Transverse colon (tissue), 4 donors: ENCODE data around the gene DCK. TPM values are rescaled to one million over a fixed set of nuclear protein-coding genes. Genes with fewer than 3 reads are reported as not detected.

Source experiments
- DNase-seq: peaks from one replicate; pipeline ENCODE4 v3.0.0-alpha.2; 2019
- H3K27ac ChIP-seq, 4 donors: fragments of 200-600 bp; sonication (generic); 2 replicates each; pipeline ENCODE4 v1.5.1; 2016 to 2018; ENCODE audit warnings: inconsistent platforms in 4 of 4
- H3K27me3 ChIP-seq: fragments of 200-600 bp; sonication (generic); 2 replicates; pipeline ENCODE4 v1.5.1; 2017; ENCODE audit warnings: inconsistent platforms
- H3K36me3 ChIP-seq, 4 donors: fragments of 200-600 bp; sonication (generic); 2 replicates each; pipeline ENCODE4 v1.5.1; 2017 to 2019; ENCODE audit warnings: inconsistent platforms in 4 of 4
- H3K4me1 ChIP-seq, 4 donors: fragments of 200-600 bp; sonication (generic); 2 replicates each; pipeline ENCODE4 v1.5.1; 2017 to 2020; ENCODE audit warnings: inconsistent platforms in 4 of 4
- H3K4me3 ChIP-seq, 4 donors: fragments of 200-600 bp; sonication (generic); 1 replicate in 1 of 4; 2 replicates in 3 of 4; pipeline versions ENCODE4 v1.5.1 to v1.6.1; 2017 to 2019; ENCODE audit warnings: inconsistent platforms in 4 of 4
- H3K9me3 ChIP-seq, 2 donors: fragments of 200-600 bp; sonication (generic); 2 replicates each; pipeline ENCODE4 v1.5.1; 2017 to 2019; ENCODE audit warnings: inconsistent platforms in 2 of 2
- CTCF ChIP-seq, 5 experiments: fragments of 200-600 bp in 3 of 5; fragments of 450-650 bp in 2 of 5; sonication (generic) in 3 of 5; IDR thresholded peaks; 1 replicate in 2 of 5; 2 replicates in 3 of 5; pipeline ENCODE4 v1.5.1; 2016 to 2017; ENCODE audit warnings: antibody characterized with exemption in 5 of 5, inconsistent platforms in 3 of 5, mild to moderate bottlenecking in 2 of 5, moderate library complexity in 1 of 5
- EP300 ChIP-seq: sonication (generic); formaldehyde crosslinking; IDR thresholded peaks from one replicate; pipeline ENCODE4 v1.6.1; 2017; ENCODE audit warnings: antibody characterized with exemption, low read depth
- POLR2A ChIP-seq: fragments of 450-650 bp; IDR thresholded peaks from one replicate; pipeline ENCODE4 v1.6.1; 2016; ENCODE audit warnings: antibody characterized with exemption, mild to moderate bottlenecking, moderate library complexity
- POLR2AphosphoS5 ChIP-seq, 3 donors: sonication (generic); formaldehyde crosslinking; IDR thresholded peaks; one replicate each; pipeline ENCODE4 v1.6.1; 2016; ENCODE audit warnings: antibody characterized with exemption in 3 of 3
- WGBS, 2 donors: methylation state at CpG; one replicate each; pipeline ENCODE4 v1.1.5; 2018; ENCODE audit warnings: low coverage in 1 of 2; 5-methylcytosine and 5-hydroxymethylcytosine counted together
- in situ Hi-C, 4 donors: fragments of 200-750 bp; cut with MboI; loops; one replicate each; pipeline versions ENCODE4 v1.15.0 to v1.15.1; 2017; ENCODE audit warnings: low sequenced_read_pairs in 3 of 4, low pct_ligation_motif_present in 1 of 4, low pct_unique_long_range_greater_than_20kb in 1 of 4
- intact Hi-C: fragments of 100-400 bp; cut with DNase I; formaldehyde crosslinking; loops from one replicate; pipeline ENCODE4 v1.15.1; 2023; ENCODE audit warnings: low total_unique reads
- total RNA-seq, 4 donors: library from RNA; depleted of rRNA; stranded (reverse); fragments of >200 nt; gene quantifications; one replicate each; pipeline ENCODE4 v1.1.0, GENCODE V29; 2016

Gene DCK
- total RNA-seq, 4 donors from 2014 or later: 6.0 to 18.1 (median 15.9) TPM

- H3K4me3 ChIP-seq: no peak overlapping the region
- no peak for DNase-seq
- intact Hi-C loops (no loop called here), in situ Hi-C loops (loop anchor here in 1 of 4 donors (25.0 kb wide), 1 partner anchor 322 kb away; the partner anchor contains the start of gene JCHAIN)
- H3K27ac ChIP-seq: no peak overlapping the region
- no peaks in the 10 kb centered on the region for H3K36me3 ChIP-seq
- H3K4me1 ChIP-seq: no peaks in the 10 kb centered on the region
- 87 to 90% methylated on average over 1 of the region's 1 CpG for WGBS, 2 donors
- no peak for TF ChIP-seq POLR2A
- TF ChIP-seq CTCF (IDR thresholded peaks at IDR 0.05): no peak
- no peak for TF ChIP-seq EP300
- no peak for TF ChIP-seq POLR2AphosphoS5 (IDR thresholded peaks at IDR 0.05)
- H3K27me3 ChIP-seq: no peaks in the 10 kb centered on the region
- H3K9me3 ChIP-seq: no peaks in the 10 kb centered on the region
Observed at GRCh38 chr4:70984589-70984988, 8.9 kb upstream of the DCK start.

GRCh38 chr4:70991596-70991995, 1.9 kb upstream of the DCK start:
- intact Hi-C loops: loop anchor here (10.0 kb wide), 1 partner anchor 87 kb away; the partner anchor contains the start of gene MOB1B
- Histone ChIP-seq H3K27me3 (no peaks in the 10 kb centered on the region), H3K4me1 (peaks cover 8 to 32% (median 10%) of the 10 kb centered on the region in 4 donors), H3K27ac (no peak overlapping the region), H3K4me3 (no peak overlapping the region), H3K36me3 (no peaks in the 10 kb centered on the region), H3K9me3 (no peaks in the 10 kb centered on the region)
- WGBS, 2 donors: 95% methylated on average over 2 of the region's 2 CpGs; no CpG with 5 or more reads in 1 of the 2 donors
- in situ Hi-C loops: loop anchor here in 1 of 4 donors (25.0 kb wide), 1 partner anchor 329 kb away; the partner anchor contains the start of gene JCHAIN
- TF ChIP-seq POLR2AphosphoS5 (IDR thresholded peaks at IDR 0.05) (no peak), POLR2A (no peak), CTCF (IDR thresholded peaks at IDR 0.05) (no peak), EP300 (no peak)
- no peak for DNase-seq

- H3K4me3 ChIP-seq: peak overlapping the region in 3 of 4 donors; percentile 57 to 80 (median 59)
- peaks cover 8 to 41% (median 11%) of the 10 kb centered on the region in 4 donors for H3K4me1 ChIP-seq
- WGBS, 2 donors: 51% methylated on average over 5 of the region's 5 CpGs; no CpG with 5 or more reads in 1 of the 2 donors
- intact Hi-C loops: loop anchor here (10.0 kb wide), 1 partner anchor 88 kb away; the partner anchor contains the start of gene MOB1B
- in situ Hi-C loops: loop anchor here in 1 of 4 donors (25.0 kb wide), 1 partner anchor 330 kb away; the partner anchor contains the start of gene JCHAIN
- H3K27me3 ChIP-seq: no peaks in the 10 kb centered on the region
- TF ChIP-seq POLR2AphosphoS5 (IDR thresholded peaks at IDR 0.05): no peak
- H3K27ac ChIP-seq: peak overlapping the region; percentile 87 to 92 (median 88)
- no peaks in the 10 kb centered on the region for H3K9me3 ChIP-seq
- H3K36me3 ChIP-seq: no peaks in the 10 kb centered on the region
- peak; percentile 26 for DNase-seq
Observed at GRCh38 chr4:70992391-70992881, 1.0 kb upstream of the DCK start.

- Histone ChIP-seq H3K9me3 (no peaks in the 10 kb centered on the region), H3K27ac (peak overlapping the region; percentile 87 to 92 (median 88)), H3K27me3 (no peaks in the 10 kb centered on the region), H3K4me1 (peaks cover 8 to 49% (median 12%) of the 10 kb centered on the region in 4 donors), H3K4me3 (peak overlapping the region; percentile 57 to 81 (median 70)), H3K36me3 (no peaks in the 10 kb centered on the region)
- DNase-seq: no peak
- WGBS, 2 donors: 0 to 3% methylated on average over 1 to 11 of the region's 11 CpGs
- TF ChIP-seq POLR2AphosphoS5 (IDR thresholded peaks at IDR 0.05) (no peak), POLR2A (no peak)
- in situ Hi-C loops (loop anchor here in 1 of 4 donors (25.0 kb wide), 1 partner anchor 332 kb away; the partner anchor contains the start of gene JCHAIN), intact Hi-C loops (loop anchor here (10.0 kb wide), 1 partner anchor 89 kb away; the partner anchor contains the start of gene MOB1B)
Observed at GRCh38 chr4:70994069-70994366, 569 bp downstream of the DCK start.

- Histone ChIP-seq H3K27ac (peak overlapping the region; percentile 87 to 92 (median 88)), H3K36me3 (no peaks in the 10 kb centered on the region), H3K4me3 (peak overlapping the region in 3 of 4 donors; percentile 57 to 80 (median 59)), H3K4me1 (peaks cover 8 to 49% (median 12%) of the 10 kb centered on the region in 4 donors), H3K27me3 (no peaks in the 10 kb centered on the region), H3K9me3 (no peaks in the 10 kb centered on the region)
- no peak for TF ChIP-seq POLR2AphosphoS5 (IDR thresholded peaks at IDR 0.05)
- TF ChIP-seq POLR2A: no peak
- no peak for TF ChIP-seq CTCF (IDR thresholded peaks at IDR 0.05)
- TF ChIP-seq EP300: no peak
- no peak for DNase-seq
- in situ Hi-C loops (loop anchor here in 1 of 4 donors (25.0 kb wide), 1 partner anchor 332 kb away; the partner anchor contains the start of gene JCHAIN), intact Hi-C loops (loop anchor here (10.0 kb wide), 1 partner anchor 90 kb away; the partner anchor contains the start of gene MOB1B)
- WGBS, 2 donors: 59 to 66% methylated on average over 10 of the region's 10 CpGs
Observed at GRCh38 chr4:70994387-70995099, 1.1 kb downstream of the DCK start.
